Coronary artery (tissue), 2 donors: ENCODE data around the gene FBXW10B.
"Not testable (repeated sequence)": the region's sequence is repeated elsewhere in the genome, so short reads cannot be mapped to it uniquely, and the experiment has no call there.

Experiments used
- DNase-seq: peaks from one replicate; pipeline ENCODE4 v3.0.0-alpha.2; 2017; ENCODE audit warnings: low spot score
- H3K27ac ChIP-seq, 2 donors: fragments of 200-600 bp; sonication (generic); one replicate each; pipeline ENCODE4 v1.5.1; 2016 to 2019
- H3K4me3 ChIP-seq: fragments of 200-600 bp; sonication (generic); 2 replicates; pipeline ENCODE4 v1.5.1; 2016; ENCODE audit warnings: mild to moderate bottlenecking, moderate library complexity
- TF ChIP-seq, protein P1 (sequence below): fragments of 200-600 bp; sonication (generic); IDR thresholded peaks from one replicate; pipeline ENCODE4 v1.5.1; 2019; ENCODE audit warnings: antibody characterized with exemption

FBXW10B gene

GRCh38 chr17:15619331-15620058, at the start of gene FBXW10B:
Gene FBXW10B, minus strand, starts transcription at chr17:15619704. Its CDS starts 192 bp downstream, at chr17:15619512.
- peak within 1 kb of the TSS; percentile 61 for H3K4me3 ChIP-seq
- not testable (repeated sequence) for DNase-seq
- peak within 1 kb of the TSS in 1 of 2 donors; percentile 60 for H3K27ac ChIP-seq

- no peak for DNase-seq
- Histone ChIP-seq H3K27ac (no peak overlapping the region), H3K4me3 (no peak overlapping the region)
- TF ChIP-seq, protein P1, sequence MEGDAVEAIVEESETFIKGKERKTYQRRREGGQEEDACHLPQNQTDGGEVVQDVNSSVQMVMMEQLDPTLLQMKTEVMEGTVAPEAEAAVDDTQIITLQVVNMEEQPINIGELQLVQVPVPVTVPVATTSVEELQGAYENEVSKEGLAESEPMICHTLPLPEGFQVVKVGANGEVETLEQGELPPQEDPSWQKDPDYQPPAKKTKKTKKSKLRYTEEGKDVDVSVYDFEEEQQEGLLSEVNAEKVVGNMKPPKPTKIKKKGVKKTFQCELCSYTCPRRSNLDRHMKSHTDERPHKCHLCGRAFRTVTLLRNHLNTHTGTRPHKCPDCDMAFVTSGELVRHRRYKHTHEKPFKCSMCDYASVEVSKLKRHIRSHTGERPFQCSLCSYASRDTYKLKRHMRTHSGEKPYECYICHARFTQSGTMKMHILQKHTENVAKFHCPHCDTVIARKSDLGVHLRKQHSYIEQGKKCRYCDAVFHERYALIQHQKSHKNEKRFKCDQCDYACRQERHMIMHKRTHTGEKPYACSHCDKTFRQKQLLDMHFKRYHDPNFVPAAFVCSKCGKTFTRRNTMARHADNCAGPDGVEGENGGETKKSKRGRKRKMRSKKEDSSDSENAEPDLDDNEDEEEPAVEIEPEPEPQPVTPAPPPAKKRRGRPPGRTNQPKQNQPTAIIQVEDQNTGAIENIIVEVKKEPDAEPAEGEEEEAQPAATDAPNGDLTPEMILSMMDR: no peak
Observed at GRCh38 chr17:15663691-15664090, 44.2 kb upstream of the FBXW10B start.

DNA sequence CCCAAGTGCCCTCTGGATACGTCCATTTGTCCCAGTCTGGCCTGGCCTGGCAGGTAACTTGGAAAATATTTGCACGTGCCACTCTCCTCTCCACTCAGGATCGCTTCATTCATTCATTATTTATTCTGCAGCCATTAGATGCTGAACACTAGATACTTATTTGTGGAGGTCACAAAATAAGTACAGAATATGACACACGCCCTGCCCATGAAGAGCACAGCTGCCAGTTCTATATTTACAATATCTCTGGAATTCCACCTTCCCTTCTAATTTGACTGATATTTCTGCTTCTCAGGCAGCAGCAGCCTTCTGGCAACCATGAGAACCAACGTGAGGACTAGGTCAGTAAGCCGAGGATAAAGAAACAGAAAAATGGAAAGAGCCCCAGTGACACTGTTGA, 43.7 kb upstream of the FBXW10B start:
- Histone ChIP-seq H3K27ac (no peak overlapping the region), H3K4me3 (no peak overlapping the region)
- no peak for DNase-seq
- TF ChIP-seq, protein P1: no peak

GRCh38 chr17:15662681-15663080, 43.2 kb upstream of the FBXW10B start:
- TF ChIP-seq, protein P1: no peak
- Histone ChIP-seq H3K27ac (no peak overlapping the region), H3K4me3 (no peak overlapping the region)
- DNase-seq: no peak

DNA sequence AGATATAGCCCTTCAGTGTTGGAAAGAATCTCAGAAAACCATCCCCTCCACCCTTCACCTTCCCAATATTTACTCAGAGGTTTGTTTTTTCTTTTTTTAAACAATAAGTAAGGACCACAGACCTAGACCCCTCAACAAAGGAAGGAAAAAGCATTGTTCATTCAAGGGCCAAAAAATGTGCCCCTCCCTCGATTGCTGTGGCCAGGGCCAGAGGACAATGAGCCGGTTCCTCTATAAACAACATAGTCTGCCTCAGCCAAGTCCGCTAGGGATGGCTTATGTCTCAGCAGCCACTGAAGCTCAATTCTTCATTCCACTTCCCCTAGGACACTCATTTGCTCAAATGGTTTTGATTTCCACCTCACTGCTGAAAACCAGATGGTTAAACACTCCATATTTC, 40.6 kb upstream of the FBXW10B start:
- no peak for DNase-seq
- TF ChIP-seq, protein P1: no peak
- no peak overlapping the region for H3K27ac ChIP-seq
- no peak overlapping the region for H3K4me3 ChIP-seq

GRCh38 chr17:15659663-15660062, 40.2 kb upstream of the FBXW10B start:
- TF ChIP-seq, protein P1: no peak
- Histone ChIP-seq H3K27ac (no peak overlapping the region), H3K4me3 (no peak overlapping the region)
- DNase-seq: no peak

DNA sequence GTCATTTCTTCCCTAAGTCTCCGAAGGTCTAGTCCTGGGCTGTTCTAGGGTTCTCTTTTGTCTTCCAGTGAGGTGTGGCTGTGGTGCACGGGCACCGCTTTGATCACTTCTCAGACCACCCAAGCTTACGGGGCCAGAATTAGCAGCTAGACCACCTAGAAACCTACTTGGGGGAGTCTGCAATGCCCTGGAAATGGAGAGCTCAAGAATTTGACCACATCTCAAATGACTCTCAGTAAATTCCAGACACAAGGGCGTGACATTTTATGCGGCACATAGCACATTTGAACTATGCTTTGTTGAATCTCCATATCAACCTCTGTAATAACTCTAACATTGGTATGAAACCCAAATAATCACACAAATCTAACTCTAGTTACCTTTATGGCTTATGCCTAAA, 39.7 kb upstream of the FBXW10B start:
- Histone ChIP-seq H3K4me3 (no peak overlapping the region), H3K27ac (no peak overlapping the region)
- TF ChIP-seq, protein P1: no peak
- DNase-seq: no peak
